HepG2 (cell line): ENCODE results near the gene ACTN3. TPM values are rescaled to one million over a fixed set of nuclear protein-coding genes. Genes with fewer than 3 reads are reported as not detected.
"Not testable (repeated sequence)": the region's sequence is repeated elsewhere in the genome, so short reads cannot be mapped to it uniquely, and the experiment has no call there.

Experiments
- ATAC-seq: fragments of 200-7000 bp; cut with Tn5 transposase; 3 replicates; pipeline ENCODE4 v1.9.1; 2020; ENCODE audit warnings: mild to moderate bottlenecking, moderate library complexity
- BruUV-seq: library from RNA; stranded (reverse); fragments of 400-500 nt; replicated peaks from 2 replicates; lab custom pipeline; 2021; lab: Mats Ljungman, UMichigan
- CTCF ChIA-PET: fragments of 300-600 bp; formaldehyde crosslinking; extraction: SDS; loops from one replicate; lab custom pipeline; 2021; ENCODE audit warnings: low total read pairs, inconsistent platforms, low intra/inter-chr PET ratio; lab: Yijun Ruan, JAX
- POLR2A ChIA-PET: fragments of 350-600 bp; sonication (Branson Sonifier 250); formaldehyde crosslinking; loops from one replicate; lab custom pipeline; 2020; ENCODE audit warnings: antibody characterized with exemption, inconsistent platforms; lab: Yijun Ruan, JAX
- DNase-seq: peaks from one replicate; pipeline ENCODE4 v3.0.0-alpha.2; 2015; ENCODE audit warnings: low spot score
- FAIRE-seq: peaks from 3 replicates; lab custom pipeline; 2011; peaks lifted over from hg19 to GRCh38; lab: Jason Lieb, UNC
- H2AFZ ChIP-seq: one replicate; pipeline ENCODE4 v1.6.1; 2011; ENCODE audit warnings: low read length, inconsistent platforms
- H3K27ac ChIP-seq: fragments of 300-600 bp; 3 replicates; pipeline ENCODE4 v1.8.0; 2011; ENCODE audit warnings: mixed run types, mild to moderate bottlenecking, mixed read lengths, low read length, inconsistent platforms; ENCODE audit not compliant: insufficient read depth; ENCODE audit errors: extremely low read length
- H3K27me3 ChIP-seq, 2 experiments: fragments of 200-600 bp in 1 of 2; 2 replicates in 1 of 2; 3 replicates in 1 of 2; pipeline versions ENCODE4 v1.6.0 to v1.8.0; 2011; ENCODE audit warnings: low read length in 2 of 2, mild to moderate bottlenecking in 2 of 2, moderate library complexity in 2 of 2, inconsistent platforms in 1 of 2; ENCODE audit not compliant: insufficient read depth in 2 of 2, control insufficient read depth in 1 of 2
- H3K36me3 ChIP-seq, 2 experiments: fragments of 200-600 bp in 1 of 2; replicated peaks in 1 of 2; 2 replicates in 1 of 2; 3 replicates in 1 of 2; pipeline versions ENCODE4 v1.5.1 to v1.8.0; 2011; ENCODE audit warnings: low read length in 2 of 2, inconsistent platforms in 1 of 2; ENCODE audit not compliant: insufficient read depth in 2 of 2, control insufficient read depth in 1 of 2
- H3K4me1 ChIP-seq: 2 replicates; pipeline ENCODE4 v1.5.1; 2012; ENCODE audit warnings: low read length, inconsistent platforms; ENCODE audit not compliant: insufficient read depth
- H3K4me2 ChIP-seq: 2 replicates; pipeline ENCODE4 v1.6.0; 2011; ENCODE audit warnings: low read depth, low read length, inconsistent platforms
- H3K4me3 ChIP-seq, 3 experiments: fragments of 200-600 bp in 1 of 3; sonication (generic), shearing (Covaris generic) in 1 of 3; replicated peaks in 1 of 3; 2 replicates each; pipeline ENCODE4 v1.5.1; 2011 to 2016; ENCODE audit warnings: low read length in 3 of 3, inconsistent platforms in 2 of 3, low read depth in 2 of 3, mild to moderate bottlenecking in 2 of 3, control low read depth in 1 of 3, mixed read lengths in 1 of 3; ENCODE audit not compliant: insufficient read depth in 1 of 3
- H3K79me2 ChIP-seq: one replicate; pipeline ENCODE4 v1.6.1; 2011; ENCODE audit warnings: low read length, inconsistent platforms; ENCODE audit not compliant: insufficient read depth
- H3K9ac ChIP-seq: 2 replicates; pipeline ENCODE4 v1.6.0; 2011; ENCODE audit warnings: mild to moderate bottlenecking, low read depth, low read length, inconsistent platforms; ENCODE audit not compliant: insufficient read depth
- H3K9me3 ChIP-seq: 2 replicates; pipeline ENCODE4 v1.5.1; 2012; ENCODE audit warnings: mild to moderate bottlenecking, low read length
- H4K20me1 ChIP-seq: 2 replicates; pipeline ENCODE4 v1.6.0; 2011; ENCODE audit warnings: inconsistent platforms, mild to moderate bottlenecking, low read length, moderate library complexity; ENCODE audit not compliant: insufficient read depth
- AGO1 ChIP-seq: fragments of 200-400 bp; formaldehyde crosslinking; IDR thresholded peaks from 2 replicates; pipeline ENCODE4 v1.6.1; 2017; ENCODE audit warnings: mild to moderate bottlenecking, low read depth, low read length, moderate library complexity; ENCODE audit not compliant: poor library complexity, severe bottlenecking
- AGO2 ChIP-seq: fragments of 200-400 bp; formaldehyde crosslinking; optimal IDR thresholded peaks from 2 replicates; pipeline ENCODE3; 2017; ENCODE audit warnings: mild to moderate bottlenecking, low read depth, low read length, moderate library complexity
- ARNTL ChIP-seq: sonication (generic); formaldehyde crosslinking; IDR thresholded peaks from 2 replicates; pipeline ENCODE4 v1.4.0; 2020; ENCODE audit warnings: mild to moderate bottlenecking, missing genetic modification reagents
- MAFF ChIP-seq: IDR thresholded peaks from 2 replicates; pipeline ENCODE4 v1.6.1; 2011; ENCODE audit warnings: low read depth, low read length, improper control_type of control experiment
- WGBS: methylation state at CpG from one replicate; pipeline ENCODE4 v1.1.6; 2017; ENCODE audit warnings: low lambda C conversion rate; 5-methylcytosine and 5-hydroxymethylcytosine counted together
- in situ Hi-C: cut with HindIII; loops from 2 replicates; pipeline ENCODE4 v1.10.0; 2017; ENCODE audit warnings: low pct_unique_long_range_greater_than_20kb; ENCODE audit not compliant: extremely low pct_ligation_motif_present
- intact Hi-C: fragments of 100-400 bp; cut with micrococcal nuclease; formaldehyde crosslinking; loops from one replicate; pipeline ENCODE4 v1.10.0; 2022; ENCODE audit not compliant: unreplicated experiment
- polyA plus RNA-seq, 8 experiments: library from polyadenylated mRNA; depleted of rRNA in 3 of 8; stranded (reverse) in 7 of 8; unstranded in 1 of 8; fragments of >200 nt; fragmentation: Illumina TruSeq in 4 of 8; extraction: Trizol in 4 of 8; gene quantifications; 2 replicates each; pipeline versions ENCODE4 v1.2.1 to v1.2.3, GENCODE V29; 2011 to 2016; ENCODE audit warnings: low read depth in 4 of 8, missing spikeins in 1 of 8, mixed read lengths in 1 of 8; ENCODE audit not compliant: insufficient read depth in 1 of 8
- total RNA-seq, 5 experiments: library from RNA; depleted of rRNA; stranded (reverse); fragments of >200 nt; fragmentation: Illumina TruSeq; extraction: Trizol; gene quantifications; 2 replicates each; pipeline ENCODE4 v1.2.3, GENCODE V29; 2016; ENCODE audit warnings: low read depth in 1 of 5

ACTN3 gene
- total and polyA plus RNA-seq, 2 of the 13 experiments (the other 11 are each of a cell fraction or from before 2014, with no cell fraction given): 0.04 to 0.09 TPM

DNA sequence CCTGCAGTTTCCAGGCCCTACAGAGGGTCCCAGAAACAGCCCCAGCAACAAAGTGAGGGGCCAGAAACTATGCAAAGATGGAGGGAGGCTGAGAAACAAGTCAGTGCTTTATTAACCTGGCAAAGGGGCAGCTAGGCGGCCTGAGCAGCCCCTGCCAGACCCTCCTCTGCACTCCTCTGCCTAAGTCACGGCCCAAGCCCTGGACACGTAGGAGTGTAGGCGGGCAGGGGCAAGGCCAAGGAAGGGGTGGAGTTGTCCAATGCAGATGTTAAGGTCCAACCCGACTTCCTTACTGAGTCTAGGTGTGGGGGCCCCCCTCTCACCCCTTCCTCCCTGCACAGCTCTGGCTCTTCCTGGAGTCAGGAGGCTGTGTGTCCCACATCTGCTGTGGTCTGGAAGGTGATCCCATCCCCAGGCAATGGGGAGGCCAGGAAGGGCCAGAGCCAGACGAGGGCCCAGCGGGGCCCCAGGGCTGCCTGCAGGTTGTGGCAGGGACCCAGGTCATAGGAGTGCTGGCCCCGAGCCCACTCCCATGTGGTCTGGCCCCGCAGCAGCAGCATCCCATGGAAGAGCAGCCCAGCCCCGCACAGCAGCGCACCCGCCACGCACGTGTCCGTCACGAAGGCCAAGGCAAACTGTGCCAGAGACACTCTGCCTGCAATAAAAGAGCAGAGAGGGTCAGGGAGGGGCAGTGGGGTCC, 7.4 kb upstream of the ACTN3 start:
- TF ChIP-seq AGO1 (peak; percentile 44), MAFF (no peak), AGO2 (peak; percentile 73)
- no TSS peak for BruUV-seq

DNA sequence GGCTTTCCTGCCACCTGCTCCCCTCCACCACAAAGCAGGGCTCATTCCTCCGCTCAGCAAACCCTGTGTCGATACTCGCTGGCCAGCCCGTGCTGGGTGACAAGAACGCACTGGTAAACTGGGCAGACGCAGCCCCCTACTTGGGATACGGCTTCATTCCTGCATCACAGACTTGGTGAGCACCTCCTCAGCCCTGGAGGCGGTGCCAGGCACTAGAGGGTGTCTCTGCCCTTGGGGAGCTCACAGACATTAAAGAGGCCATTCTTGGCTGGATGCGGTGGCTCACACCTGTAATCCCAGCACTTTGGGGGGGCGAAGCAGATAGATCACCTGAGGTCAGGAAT, 6.9 kb upstream of the ACTN3 start:
- 95% methylated on average over 9 of the region's 10 CpGs for WGBS
- CTCF ChIA-PET: no interaction called here
- BruUV-seq: no TSS peak

More for the DNA sequence above, 7.4 kb upstream of the ACTN3 start:
- CTCF ChIA-PET: no interaction called here
- H3K4me2 ChIP-seq: no peak overlapping the region
- DNase-seq: no peak
- no peaks in the 10 kb centered on the region for H4K20me1 ChIP-seq
- no peaks in the 10 kb centered on the region for H3K27me3 ChIP-seq
- H3K79me2 ChIP-seq: no peaks in the 10 kb centered on the region
- intact Hi-C loops (no loop called here), in situ Hi-C loops (no loop called here)
- no peaks in the 10 kb centered on the region for H3K9me3 ChIP-seq
- H3K27ac ChIP-seq: no peak overlapping the region
- 0 out of 5 replicates have a peak, but pooled peaks cover 0 to 3% of the 10 kb centered on the region in 2 experiments for H3K36me3 ChIP-seq
- H2AFZ ChIP-seq: no peak overlapping the region
- H3K9ac ChIP-seq: no peak overlapping the region
- no peaks in the 10 kb centered on the region for H3K4me1 ChIP-seq
- 100% methylated on average over 6 of the region's 16 CpGs for WGBS
- ATAC-seq: peak; percentile 13
- FAIRE-seq: no peak
- POLR2A ChIA-PET: no interaction called here
- H3K4me3 ChIP-seq: no peak overlapping the region

DNA sequence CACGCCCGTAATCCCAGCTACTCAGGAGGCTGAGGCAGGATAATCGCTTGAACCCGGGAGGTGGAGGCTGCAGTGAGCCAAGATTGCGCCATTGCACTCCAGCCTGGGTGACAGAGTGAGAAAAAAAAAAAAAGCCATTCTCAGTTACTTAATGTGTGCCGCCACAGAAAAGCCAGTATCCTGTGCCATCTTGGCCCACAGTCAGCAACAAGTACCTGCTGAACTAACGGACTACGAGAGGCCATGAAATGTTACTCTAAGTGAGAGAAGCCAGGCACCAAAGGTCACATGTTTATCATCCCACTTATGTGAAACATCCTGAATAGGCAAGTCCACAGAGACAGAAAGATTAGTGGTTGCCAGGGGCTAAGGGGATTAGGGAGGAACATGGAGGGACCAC, 6.1 kb upstream of the ACTN3 start:
- H3K4me2 ChIP-seq, ATAC-seq, DNase-seq, POLR2A ChIA-PET, H3K27ac ChIP-seq, H2AFZ ChIP-seq, H4K20me1 ChIP-seq, H3K9ac ChIP-seq, H3K9me3 ChIP-seq, H3K4me1 ChIP-seq, H3K79me2 ChIP-seq, H3K27me3 ChIP-seq, intact Hi-C loops, H3K36me3 ChIP-seq, CTCF ChIA-PET, in situ Hi-C loops, H3K4me3 ChIP-seq, FAIRE-seq, BruUV-seq: not testable (repeated sequence)
- 92% methylated on average over 8 of the region's 8 CpGs for WGBS

More for the DNA sequence above, 6.9 kb upstream of the ACTN3 start:
- peaks cover 3% of the 10 kb centered on the region; the same call in 1 of the 2 replicates for H3K4me1 ChIP-seq
- H3K27ac ChIP-seq: no peak overlapping the region
- POLR2A ChIA-PET: no interaction called here
- H3K9ac ChIP-seq: no peak overlapping the region
- peak; percentile 10 for TF ChIP-seq AGO1
- TF ChIP-seq ARNTL (CRISPR knock-in tag): no peak
- H4K20me1 ChIP-seq: no peaks in the 10 kb centered on the region
- ATAC-seq (no peak), FAIRE-seq (no peak), DNase-seq (no peak)
- no peak overlapping the region for H3K4me2 ChIP-seq
- no peaks in the 10 kb centered on the region for H3K9me3 ChIP-seq
- no peak overlapping the region for H3K4me3 ChIP-seq
- in situ Hi-C loops: no loop called here
- intact Hi-C loops: no loop called here
- no peaks in the 10 kb centered on the region for H3K27me3 ChIP-seq
- H3K36me3 ChIP-seq: 0 out of 5 replicates have a peak, but pooled peaks cover 0 to 3% of the 10 kb centered on the region in 2 experiments
- no peak overlapping the region for H2AFZ ChIP-seq
- H3K79me2 ChIP-seq: no peaks in the 10 kb centered on the region
